GM21423 (cell line): Measurements from ENCODE around the gene EPHB1.

Source experiments
- ATAC-seq: cut with Tn5 transposase; IDR thresholded peaks from one replicate; pipeline ENCODE4 v1.9.1; 2021; ENCODE audit warnings: mild to moderate bottlenecking, moderate library complexity; ENCODE audit not compliant: unreplicated experiment

EPHB1 gene

GRCh38 chr3:135071483-135071882 lies 276.4 kb downstream of the EPHB1 start:
- ATAC-seq = no peak

GRCh38 chr3:135072431-135072830 lies 277.4 kb downstream of the EPHB1 start:
- ATAC-seq = no peak

- no peak for ATAC-seq
Observed at GRCh38 chr3:135075157-135075556, 280.1 kb downstream of the EPHB1 start.

DNA sequence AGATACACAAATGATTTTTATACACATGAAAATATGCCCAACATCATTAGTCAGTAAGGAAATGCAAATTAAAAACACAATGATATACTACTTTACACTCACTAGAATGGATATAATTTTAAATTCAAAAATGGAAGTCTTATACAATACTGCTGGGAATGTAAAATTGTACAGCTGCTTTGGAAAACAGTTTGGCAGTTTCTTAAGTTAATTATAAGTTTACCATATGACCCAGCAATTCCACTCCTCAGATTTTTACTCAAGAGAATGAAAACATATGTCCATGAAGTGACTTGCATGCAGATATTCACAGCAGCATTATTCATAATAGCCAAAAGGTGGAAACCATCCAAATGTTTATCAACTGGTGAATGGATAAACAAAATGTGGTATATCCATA lies 281.3 kb downstream of the EPHB1 start:
- no peak for ATAC-seq

- no peak for ATAC-seq
Observed at GRCh38 chr3:135077186-135077585, 282.1 kb downstream of the EPHB1 start.

- ATAC-seq = no peak
Observed at GRCh38 chr3:135078283-135078682, 283.2 kb downstream of the EPHB1 start.

GRCh38 chr3:135079095-135079494 lies 284.0 kb downstream of the EPHB1 start:
- no peak for ATAC-seq

DNA sequence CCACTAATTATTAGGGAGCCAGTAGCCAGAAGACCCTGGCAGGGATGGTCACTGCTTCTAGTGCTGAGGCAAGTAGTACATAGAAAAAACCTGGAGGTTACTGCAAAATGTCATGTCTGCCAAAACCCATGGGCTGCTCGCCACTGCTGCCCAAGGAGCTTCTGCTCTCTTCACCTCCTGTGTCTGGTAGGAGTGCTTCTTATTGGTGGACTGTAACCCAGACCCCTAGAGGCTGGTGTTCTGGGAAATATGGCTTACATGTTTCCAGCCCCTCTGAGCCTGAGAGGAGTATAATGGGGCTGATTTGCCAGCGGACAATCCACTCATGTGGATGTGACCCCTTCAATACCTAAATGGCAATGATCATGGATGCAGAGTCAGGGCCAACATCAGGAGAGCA lies 286.4 kb downstream of the EPHB1 start:
- no peak for ATAC-seq

DNA sequence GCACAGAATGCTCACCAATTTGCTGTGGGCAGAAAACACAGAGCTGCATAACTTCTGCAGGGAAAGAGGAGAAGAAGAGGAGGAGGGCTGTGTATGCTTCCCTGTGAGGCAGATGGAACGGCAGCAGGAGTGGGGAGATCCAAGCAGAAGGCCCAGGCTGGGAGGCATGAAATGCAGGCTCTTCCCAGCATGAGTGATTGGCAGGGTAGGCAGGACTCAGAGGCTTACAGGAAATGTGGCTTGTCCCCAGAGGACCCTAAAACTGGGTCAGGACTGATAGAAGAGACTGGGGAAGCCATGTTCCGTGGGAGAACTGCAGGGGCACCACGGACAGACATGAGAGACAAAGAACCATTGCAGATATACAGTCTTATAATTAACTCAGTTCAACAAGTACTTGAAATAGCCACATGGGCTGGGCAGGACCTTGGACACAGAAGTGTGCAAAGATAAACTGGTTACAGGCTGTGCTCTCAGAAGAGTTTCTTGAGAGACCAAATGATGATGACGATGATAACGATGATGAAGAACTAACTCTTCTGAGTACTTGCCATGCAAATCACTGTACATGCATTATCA lies 286.9 kb downstream of the EPHB1 start:
- no peak for ATAC-seq

- ATAC-seq = no peak
Observed at GRCh38 chr3:135082706-135083105, 287.6 kb downstream of the EPHB1 start.

GRCh38 chr3:135083179-135083578 lies 288.1 kb downstream of the EPHB1 start:
- no peak for ATAC-seq

GRCh38 chr3:135083756-135084155 lies 288.7 kb downstream of the EPHB1 start:
- no peak for ATAC-seq

GRCh38 chr3:135084405-135084804 lies 289.3 kb downstream of the EPHB1 start:
- no peak for ATAC-seq

DNA sequence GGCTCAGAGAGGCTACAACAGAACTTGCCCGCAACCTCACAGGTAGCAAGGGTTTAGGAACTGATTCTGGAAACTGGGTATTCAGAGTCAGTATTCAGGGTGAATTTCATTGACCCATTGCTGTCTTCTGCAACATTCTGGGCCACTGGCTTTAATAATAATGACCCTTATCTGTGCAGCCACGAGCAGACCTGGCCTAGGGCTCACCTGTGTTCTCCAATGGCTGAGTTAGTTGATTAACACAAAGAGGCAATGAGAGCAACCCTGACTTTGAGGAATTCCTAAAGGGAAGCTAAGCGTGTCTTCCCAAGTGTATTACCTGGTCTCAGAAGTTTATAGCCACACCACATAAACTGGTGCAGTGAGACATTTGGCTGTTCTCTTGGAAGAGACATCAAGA lies 289.9 kb downstream of the EPHB1 start:
- no peak for ATAC-seq

DNA sequence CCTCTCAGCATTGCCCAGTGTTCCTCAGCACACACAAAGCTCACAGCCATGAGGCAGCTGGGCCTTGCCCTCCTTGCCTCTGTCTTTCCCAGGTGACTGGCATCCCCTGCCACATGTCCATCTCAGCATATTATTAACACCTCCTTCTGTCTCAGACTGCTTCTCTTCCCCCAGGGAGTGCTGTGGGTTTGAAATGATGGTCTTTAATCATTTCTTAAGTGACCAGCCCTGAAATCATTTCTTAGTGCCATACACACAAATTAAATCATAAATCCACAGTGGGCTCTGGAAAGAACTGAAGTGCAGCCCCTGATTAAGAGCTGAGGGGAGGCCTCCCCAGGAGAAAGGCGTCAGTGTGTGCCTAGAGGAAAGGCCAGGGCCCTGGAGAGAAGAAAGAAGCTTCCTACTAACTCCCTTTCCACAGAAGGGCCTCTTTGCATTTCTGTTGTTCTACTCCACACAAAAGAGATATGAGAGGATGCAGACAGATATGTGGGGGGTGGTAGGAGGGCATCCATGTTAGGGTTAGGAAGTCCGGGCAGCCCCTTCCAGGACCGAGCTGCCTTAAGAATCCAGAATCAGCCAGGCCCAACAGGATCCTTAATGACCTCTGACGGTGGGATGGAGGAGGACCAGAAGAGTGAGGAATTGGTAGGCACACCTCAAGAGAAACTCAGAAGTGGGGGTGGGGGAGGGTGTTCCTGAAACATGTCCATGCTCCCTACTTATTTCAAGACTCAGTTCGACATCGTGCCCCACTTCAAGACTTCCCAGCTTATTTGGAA lies 290.8 kb downstream of the EPHB1 start:
- no peak for ATAC-seq

- ATAC-seq = no peak
Observed at GRCh38 chr3:135087782-135088181, 292.7 kb downstream of the EPHB1 start.

- ATAC-seq = no peak
Observed at GRCh38 chr3:135089451-135089850, 294.4 kb downstream of the EPHB1 start.

GRCh38 chr3:135090020-135090717 lies 295.1 kb downstream of the EPHB1 start:
- no peak for ATAC-seq

DNA sequence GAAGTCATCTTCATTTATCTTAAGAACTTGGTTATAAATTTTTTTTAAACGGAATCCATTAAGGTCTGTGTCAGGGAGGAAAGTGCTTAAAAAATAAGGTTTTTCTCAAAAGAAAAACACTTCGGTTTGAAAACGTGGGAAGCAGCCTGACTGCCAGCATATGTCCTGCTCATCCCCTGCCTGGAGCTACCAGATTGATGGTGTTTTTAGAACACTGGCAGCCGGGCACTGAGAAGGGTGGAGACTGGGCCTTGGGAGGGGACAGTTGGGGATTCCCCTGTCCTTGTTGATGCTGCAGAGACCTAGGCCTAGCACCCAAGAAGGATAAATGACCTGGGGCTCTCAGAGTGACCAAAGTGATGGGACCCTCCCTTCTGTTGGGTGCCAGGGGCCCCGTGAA lies 296.9 kb downstream of the EPHB1 start:
- ATAC-seq = no peak

- no peak for ATAC-seq
Observed at GRCh38 chr3:135093121-135093520, 298.1 kb downstream of the EPHB1 start.

DNA sequence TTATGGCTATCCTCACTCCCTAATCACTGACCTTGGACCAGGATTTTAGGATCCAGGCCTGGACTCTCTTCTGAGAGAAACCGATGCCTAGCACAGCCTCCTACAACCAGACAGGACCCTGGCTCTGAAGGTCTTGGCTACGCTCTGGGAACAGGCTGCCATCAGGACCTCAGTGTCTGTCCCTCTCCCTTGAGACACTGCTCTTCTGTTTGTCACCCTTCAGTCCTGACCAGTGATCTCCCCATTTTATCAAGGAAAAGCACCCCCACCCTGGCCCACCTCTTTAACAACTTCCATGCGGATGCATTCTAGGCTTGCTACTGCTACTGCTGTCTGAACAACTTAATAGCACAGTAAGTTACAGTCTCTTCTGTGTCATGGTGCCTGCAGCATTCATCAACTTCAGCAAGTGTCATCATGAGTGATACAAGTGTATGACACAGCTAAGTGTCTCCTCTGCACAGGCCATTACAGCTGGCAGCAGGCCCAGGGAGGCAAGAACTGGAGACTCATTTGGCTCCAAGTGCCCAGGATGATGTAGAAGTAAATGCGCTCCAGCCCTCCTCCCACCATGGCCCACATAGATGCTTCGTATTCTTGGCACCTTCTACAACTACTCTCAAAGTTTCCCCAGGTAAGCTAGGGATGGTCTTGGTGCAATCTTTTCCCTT lies 302.4 kb downstream of the EPHB1 start:
- ATAC-seq = no peak
